Lower leg skin (tissue), 4 donors: ENCODE data around the gene RMI2. TPM values are rescaled to one million over a fixed set of nuclear protein-coding genes. Genes with fewer than 3 reads are reported as not detected.

Experiments
- DNase-seq, 2 donors: peaks; one replicate each; pipeline ENCODE4 v3.0.0-alpha.2; 2019; ENCODE audit warnings: low spot score in 2 of 2
- H3K4me3 ChIP-seq: fragments of 200-600 bp; sonication (generic); 2 replicates; pipeline ENCODE4 v1.5.1; 2017; ENCODE audit warnings: mild to moderate bottlenecking, low read depth; ENCODE audit not compliant: poor library complexity, severe bottlenecking
- POLR2A ChIP-seq, 2 donors: fragments of 450-650 bp; IDR thresholded peaks; one replicate each; pipeline ENCODE4 v1.6.1; 2016 to 2017; ENCODE audit warnings: antibody characterized with exemption in 2 of 2, mild to moderate bottlenecking in 1 of 2, moderate library complexity in 1 of 2
- WGBS, 2 donors: methylation state at CpG; one replicate each; pipeline ENCODE4 v1.1.5; 2018; 5-methylcytosine and 5-hydroxymethylcytosine counted together
- intact Hi-C: fragments of 100-400 bp; cut with DNase I; formaldehyde crosslinking; loops from one replicate; pipeline ENCODE4 v1.15.0; 2023; ENCODE audit warnings: low total_unique reads
- total RNA-seq, 4 donors: library from RNA; depleted of rRNA; stranded (reverse); fragments of >200 nt; gene quantifications; one replicate each; pipeline ENCODE4 v1.1.0, GENCODE V29; 2016
- TF ChIP-seq, protein P1 (sequence below), 3 donors: fragments of 450-650 bp; IDR thresholded peaks; one replicate each; pipeline ENCODE4 v1.5.1; 2016; ENCODE audit warnings: antibody characterized with exemption in 3 of 3, mild to moderate bottlenecking in 3 of 3, moderate library complexity in 2 of 3

The RMI2 gene
- total RNA-seq, 4 donors from 2014 or later = 5.9 to 12.7 (median 7.9) TPM

- no peak for DNase-seq
- 83 to 85% methylated on average over 3 of the region's 3 CpGs for WGBS, 2 donors
- TF ChIP-seq POLR2A (IDR thresholded peaks at IDR 0.05) = no peak
- TF ChIP-seq, protein P1, sequence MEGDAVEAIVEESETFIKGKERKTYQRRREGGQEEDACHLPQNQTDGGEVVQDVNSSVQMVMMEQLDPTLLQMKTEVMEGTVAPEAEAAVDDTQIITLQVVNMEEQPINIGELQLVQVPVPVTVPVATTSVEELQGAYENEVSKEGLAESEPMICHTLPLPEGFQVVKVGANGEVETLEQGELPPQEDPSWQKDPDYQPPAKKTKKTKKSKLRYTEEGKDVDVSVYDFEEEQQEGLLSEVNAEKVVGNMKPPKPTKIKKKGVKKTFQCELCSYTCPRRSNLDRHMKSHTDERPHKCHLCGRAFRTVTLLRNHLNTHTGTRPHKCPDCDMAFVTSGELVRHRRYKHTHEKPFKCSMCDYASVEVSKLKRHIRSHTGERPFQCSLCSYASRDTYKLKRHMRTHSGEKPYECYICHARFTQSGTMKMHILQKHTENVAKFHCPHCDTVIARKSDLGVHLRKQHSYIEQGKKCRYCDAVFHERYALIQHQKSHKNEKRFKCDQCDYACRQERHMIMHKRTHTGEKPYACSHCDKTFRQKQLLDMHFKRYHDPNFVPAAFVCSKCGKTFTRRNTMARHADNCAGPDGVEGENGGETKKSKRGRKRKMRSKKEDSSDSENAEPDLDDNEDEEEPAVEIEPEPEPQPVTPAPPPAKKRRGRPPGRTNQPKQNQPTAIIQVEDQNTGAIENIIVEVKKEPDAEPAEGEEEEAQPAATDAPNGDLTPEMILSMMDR (IDR thresholded peaks at IDR 0.05) = no peak
- H3K4me3 ChIP-seq = no peak overlapping the region
- intact Hi-C loops = no loop called here
These were observed 15.4 kb upstream of the RMI2 start for GRCh38 chr16:11329891-11330290.

DNA sequence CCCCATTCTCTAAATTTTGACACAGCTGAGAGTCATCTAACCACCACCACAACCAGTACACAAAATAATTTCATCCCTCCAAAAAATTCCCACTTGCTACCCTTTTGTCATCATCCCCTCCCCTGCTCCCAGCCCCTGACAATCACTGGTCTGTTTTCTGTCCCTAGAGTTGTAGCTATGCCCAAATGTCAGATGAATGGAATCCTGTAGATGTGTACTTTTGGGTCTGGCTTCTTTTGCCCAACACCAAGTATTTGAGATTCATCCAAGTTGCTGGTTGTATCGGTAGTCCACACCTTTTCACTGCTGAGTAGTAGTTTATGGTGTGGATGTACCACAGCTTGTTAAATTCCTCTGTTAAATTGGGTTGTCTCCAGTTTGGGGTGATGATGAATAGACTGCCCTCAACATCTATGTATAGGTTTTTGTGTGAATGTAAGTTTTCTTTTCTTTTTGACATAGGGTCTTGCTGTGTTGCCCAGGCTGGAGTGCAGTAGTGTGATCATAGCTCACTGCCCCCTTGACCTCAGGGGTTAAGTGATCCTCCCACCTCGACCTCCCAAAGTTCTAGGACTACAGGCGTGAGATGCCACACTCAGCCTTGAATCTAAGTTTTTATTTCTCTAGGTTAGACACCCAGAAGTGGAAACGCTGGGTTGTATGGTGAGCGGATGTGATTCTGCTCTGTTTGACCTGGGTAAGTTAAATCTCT is 14.6 kb upstream of the RMI2 start:
- no peak overlapping the region for H3K4me3 ChIP-seq
- intact Hi-C loops = no loop called here
- DNase-seq = no peak
- TF ChIP-seq POLR2A (IDR thresholded peaks at IDR 0.05) = no peak
- TF ChIP-seq, protein P1 (IDR thresholded peaks at IDR 0.05) = no peak
- 83 to 85% methylated on average over 5 of the region's 5 CpGs for WGBS, 2 donors

GRCh38 chr16:11331967-11332366 is 13.3 kb upstream of the RMI2 start:
- 97% methylated on average over 2 of the region's 2 CpGs for WGBS, 2 donors
- no peak for DNase-seq
- TF ChIP-seq, protein P1 (IDR thresholded peaks at IDR 0.05) = no peak
- TF ChIP-seq POLR2A (IDR thresholded peaks at IDR 0.05) = no peak
- intact Hi-C loops = no loop called here
- no peak overlapping the region for H3K4me3 ChIP-seq

- H3K4me3 ChIP-seq = no peak overlapping the region
- DNase-seq = no peak
- 78 to 83% methylated on average over 8 to 9 of the region's 9 CpGs for WGBS, 2 donors
- intact Hi-C loops = no loop called here
- TF ChIP-seq, protein P1 (IDR thresholded peaks at IDR 0.05) = no peak
- TF ChIP-seq POLR2A (IDR thresholded peaks at IDR 0.05) = no peak
These were observed 12.2 kb upstream of the RMI2 start for GRCh38 chr16:11333010-11333409.

- TF ChIP-seq, protein P1 (IDR thresholded peaks at IDR 0.05) = no peak
- no peak for TF ChIP-seq POLR2A (IDR thresholded peaks at IDR 0.05)
- no peak for DNase-seq
- no peak overlapping the region for H3K4me3 ChIP-seq
- intact Hi-C loops = no loop called here
- 76 to 77% methylated on average over 7 to 8 of the region's 8 CpGs for WGBS, 2 donors
These were observed 11.6 kb upstream of the RMI2 start for GRCh38 chr16:11333702-11334101.
